ENCODE results near the gene CFAP43. TPM values are rescaled to one million over a fixed set of nuclear protein-coding genes. Genes with fewer than 3 reads are reported as not detected.
A peak's percentile ranks its signal among the peaks of the same experiment; 100 is the strongest.

Gene CFAP43
- total RNA-seq, 1 experiment from 2014 or later, result 0.44 TPM

GRCh38 chr10:104233817-104234216 lies 1.7 kb upstream of the CFAP43 start:
- no peaks in the 10 kb centered on the region for H3F3A ChIP-seq (ENCODE audit: low read length, unreplicated experiment)
- no peak overlapping the region for H3K4me2 ChIP-seq (ENCODE audit: low read length)
- POLR2A ChIA-PET (ENCODE audit: unreplicated experiment), result no interaction called here
- intact Hi-C loops (cut with micrococcal nuclease), result no loop called here
- ATAC-seq (no peak), DNase-seq (no peak)
- H3K9ac ChIP-seq (ENCODE audit: low read length), result no peak overlapping the region
- H3K4me3 ChIP-seq (ENCODE audit: low read length), result no peak overlapping the region
- H3K27me3 ChIP-seq (ENCODE audit: low read length), result no peaks in the 10 kb centered on the region
- H3K36me3 ChIP-seq (ENCODE audit: low read depth, low read length), result no peaks in the 10 kb centered on the region
- H3K4me1 ChIP-seq (ENCODE audit: insufficient read depth, low read length), result no peaks in the 10 kb centered on the region
- TF ChIP-seq EZH2phosphoT487 (IDR thresholded peaks at IDR 0.05; ENCODE audit: borderline replicate concordance, low read length), result no peak
- TF ChIP-seq, protein P1, sequence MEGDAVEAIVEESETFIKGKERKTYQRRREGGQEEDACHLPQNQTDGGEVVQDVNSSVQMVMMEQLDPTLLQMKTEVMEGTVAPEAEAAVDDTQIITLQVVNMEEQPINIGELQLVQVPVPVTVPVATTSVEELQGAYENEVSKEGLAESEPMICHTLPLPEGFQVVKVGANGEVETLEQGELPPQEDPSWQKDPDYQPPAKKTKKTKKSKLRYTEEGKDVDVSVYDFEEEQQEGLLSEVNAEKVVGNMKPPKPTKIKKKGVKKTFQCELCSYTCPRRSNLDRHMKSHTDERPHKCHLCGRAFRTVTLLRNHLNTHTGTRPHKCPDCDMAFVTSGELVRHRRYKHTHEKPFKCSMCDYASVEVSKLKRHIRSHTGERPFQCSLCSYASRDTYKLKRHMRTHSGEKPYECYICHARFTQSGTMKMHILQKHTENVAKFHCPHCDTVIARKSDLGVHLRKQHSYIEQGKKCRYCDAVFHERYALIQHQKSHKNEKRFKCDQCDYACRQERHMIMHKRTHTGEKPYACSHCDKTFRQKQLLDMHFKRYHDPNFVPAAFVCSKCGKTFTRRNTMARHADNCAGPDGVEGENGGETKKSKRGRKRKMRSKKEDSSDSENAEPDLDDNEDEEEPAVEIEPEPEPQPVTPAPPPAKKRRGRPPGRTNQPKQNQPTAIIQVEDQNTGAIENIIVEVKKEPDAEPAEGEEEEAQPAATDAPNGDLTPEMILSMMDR (conservative IDR thresholded peaks at IDR 0.05; ENCODE audit: low read depth, low read length), result no peak
- TF ChIP-seq EZH2 (IDR thresholded peaks at IDR 0.05; ENCODE audit: low read length, unreplicated experiment), result no peak
- no TSS peak for BruUV-seq (replicated peaks)
- H3K9me3 ChIP-seq (ENCODE audit: low read length), result no peaks in the 10 kb centered on the region
- no peaks in the 10 kb centered on the region for H3K9me2 ChIP-seq (replicated peaks; ENCODE audit: low read length)
- H3K79me2 ChIP-seq (ENCODE audit: low read length), result no peaks in the 10 kb centered on the region
- H3K27ac ChIP-seq (ENCODE audit: low read length), result no peak overlapping the region
- 0 out of 2 replicates have a peak overlapping the region, but pooled peaks have one; percentile 22 for H2AFZ ChIP-seq (ENCODE audit: low read length)
- no peaks in the 10 kb centered on the region for H4K20me1 ChIP-seq (ENCODE audit: low read length)
- CTCF ChIA-PET, result no interaction called here

GRCh38 chr10:104232613-104233102 lies 494 bp upstream of the CFAP43 start:
- Histone ChIP-seq H3K36me3 (ENCODE audit: low read depth, low read length) (no peaks in the 10 kb centered on the region), H3K4me3 (ENCODE audit: low read length) (peak overlapping the region; percentile 95), H3K27me3 (ENCODE audit: low read length) (no peaks in the 10 kb centered on the region), H3K4me2 (ENCODE audit: low read length) (peak overlapping the region; percentile 99), H4K20me1 (ENCODE audit: low read length) (no peaks in the 10 kb centered on the region), H3K9me3 (ENCODE audit: low read length) (no peaks in the 10 kb centered on the region), H2AFZ (ENCODE audit: low read length) (peak overlapping the region; percentile 98), H3K9ac (ENCODE audit: low read length) (peak overlapping the region; percentile 84; the same call in 1 of the 2 replicates), H3K79me2 (ENCODE audit: low read length) (no peaks in the 10 kb centered on the region), H3K4me1 (ENCODE audit: insufficient read depth, low read length) (no peaks in the 10 kb centered on the region), H3K27ac (ENCODE audit: low read length) (no peak overlapping the region), H3K9me2 (replicated peaks; ENCODE audit: low read length) (no peaks in the 10 kb centered on the region), H3F3A (ENCODE audit: low read length, unreplicated experiment) (no peaks in the 10 kb centered on the region)
- intact Hi-C loops (cut with micrococcal nuclease), result no loop called here
- POLR2A ChIA-PET (ENCODE audit: unreplicated experiment), result no interaction called here
- DNase-seq (no peak), ATAC-seq (peak; percentile 28)
- TF ChIP-seq EZH2 (IDR thresholded peaks at IDR 0.05; ENCODE audit: low read length, unreplicated experiment), result no peak
- TF ChIP-seq, protein P1 (conservative IDR thresholded peaks at IDR 0.05; ENCODE audit: low read depth, low read length), result no peak
- TF ChIP-seq EZH2phosphoT487 (IDR thresholded peaks at IDR 0.05; ENCODE audit: borderline replicate concordance, low read length), result no peak
- CTCF ChIA-PET, result no interaction called here
- no TSS peak for BruUV-seq (replicated peaks)

GRCh38 chr10:104230490-104230889 lies 1.7 kb downstream of the CFAP43 start:
- no peak overlapping the region for H2AFZ ChIP-seq (ENCODE audit: low read length)
- H3K27me3 ChIP-seq (ENCODE audit: low read length), result no peaks in the 10 kb centered on the region
- ChIA-PET CTCF (no interaction called here), POLR2A (ENCODE audit: unreplicated experiment) (no interaction called here)
- no peak for DNase-seq
- H4K20me1 ChIP-seq (ENCODE audit: low read length), result no peaks in the 10 kb centered on the region
- H3K4me3 ChIP-seq (ENCODE audit: low read length), result no peak overlapping the region
- intact Hi-C loops (cut with micrococcal nuclease), result no loop called here
- H3K9ac ChIP-seq (ENCODE audit: low read length), result no peak overlapping the region
- no peak overlapping the region for H3K27ac ChIP-seq (ENCODE audit: low read length)
- no peaks in the 10 kb centered on the region for H3K79me2 ChIP-seq (ENCODE audit: low read length)
- BruUV-seq (replicated peaks), result no TSS peak
- H3K4me2 ChIP-seq (ENCODE audit: low read length), result no peak overlapping the region
- no peaks in the 10 kb centered on the region for H3K36me3 ChIP-seq (ENCODE audit: low read depth, low read length)
- ATAC-seq, result no peak
- no peaks in the 10 kb centered on the region for H3K9me2 ChIP-seq (replicated peaks; ENCODE audit: low read length)
- TF ChIP-seq EZH2 (IDR thresholded peaks at IDR 0.05; ENCODE audit: low read length, unreplicated experiment) (no peak), EZH2phosphoT487 (IDR thresholded peaks at IDR 0.05; ENCODE audit: borderline replicate concordance, low read length) (no peak)
- TF ChIP-seq, protein P1 (conservative IDR thresholded peaks at IDR 0.05; ENCODE audit: low read depth, low read length), result no peak
- no peaks in the 10 kb centered on the region for H3K4me1 ChIP-seq (ENCODE audit: insufficient read depth, low read length)
- no peaks in the 10 kb centered on the region for H3F3A ChIP-seq (ENCODE audit: low read length, unreplicated experiment)
- no peaks in the 10 kb centered on the region for H3K9me3 ChIP-seq (ENCODE audit: low read length)

Data from PC-3 (cell line).